Panc1 (cell line): ENCODE measurements around the gene AHCYL1. TPM values are rescaled to one million over a fixed set of nuclear protein-coding genes. Genes with fewer than 3 reads are reported as not detected.

ENCODE experiments used
- ATAC-seq: fragments of 200-7000 bp; cut with Tn5 transposase; 2 replicates; pipeline ENCODE4 v1.9.1; 2020; ENCODE audit warnings: mild to moderate bottlenecking, moderate library complexity
- BruUV-seq: library from RNA; stranded (reverse); fragments of 400-500 nt; replicated peaks from 2 replicates; lab custom pipeline; 2021; lab: Mats Ljungman, UMichigan
- CTCF ChIA-PET: fragments of 300-600 bp; sonication (Branson Sonifier 250); formaldehyde crosslinking; loops from one replicate; lab custom pipeline; 2022; ENCODE audit warnings: antibody characterized with exemption; lab: Charles Lee
- POLR2A ChIA-PET: fragments of 300-600 bp; sonication (Branson Sonifier 250); formaldehyde crosslinking; loops from one replicate; lab custom pipeline; 2022; ENCODE audit warnings: antibody characterized with exemption; lab: Charles Lee
- DNase-seq: peaks from one replicate; pipeline ENCODE4 v3.0.0-alpha.2; 2010; ENCODE audit warnings: low read depth, low spot score
- H3K27ac ChIP-seq: 2 replicates; pipeline ENCODE4 v1.5.1; 2011; ENCODE audit warnings: mild to moderate bottlenecking, low read length, inconsistent platforms
- H3K27me3 ChIP-seq: fragments of 200-500 bp; sonication (Bioruptor generic); 2 replicates; pipeline ENCODE4 v1.6.0; 2014; ENCODE audit warnings: low read length, inconsistent platforms; ENCODE audit not compliant: control insufficient read depth, insufficient read depth
- H3K36me3 ChIP-seq: fragments of 200-500 bp; sonication (Bioruptor generic); 2 replicates; pipeline ENCODE4 v1.5.1; 2014; ENCODE audit warnings: inconsistent platforms, mild to moderate bottlenecking, low read length, moderate library complexity; ENCODE audit not compliant: control insufficient read depth, insufficient read depth
- H3K4me1 ChIP-seq: 2 replicates; pipeline ENCODE4 v1.5.1; 2011; ENCODE audit warnings: inconsistent platforms, mild to moderate bottlenecking, low read length, moderate library complexity; ENCODE audit not compliant: control insufficient read depth, insufficient read depth
- H3K4me3 ChIP-seq, 2 experiments: 2 replicates each; pipeline ENCODE4 v1.5.1; 2011 to 2012; ENCODE audit warnings: low read depth in 2 of 2, low read length in 2 of 2, mild to moderate bottlenecking in 2 of 2, inconsistent platforms in 1 of 2, moderate library complexity in 1 of 2
- H3K9me3 ChIP-seq: fragments of 200-500 bp; sonication (Bioruptor generic); 2 replicates; pipeline ENCODE4 v1.5.1; 2014; ENCODE audit warnings: low read depth, mild to moderate bottlenecking, inconsistent platforms, low read length, moderate library complexity; ENCODE audit not compliant: control insufficient read depth, insufficient read depth
- CTCF ChIP-seq: fragments of 450-650 bp; IDR thresholded peaks from 2 replicates; pipeline ENCODE4 v1.5.1; 2017; ENCODE audit warnings: mild to moderate bottlenecking
- POLR2AphosphoS5 ChIP-seq: IDR thresholded peaks from 2 replicates; pipeline ENCODE4 v1.6.1; 2012; ENCODE audit warnings: mild to moderate bottlenecking, low read depth, low read length, moderate library complexity
- REST ChIP-seq, 2 experiments: IDR thresholded peaks; 2 replicates each; pipeline ENCODE4 v1.6.1; 2011 to 2012; ENCODE audit warnings: low read depth in 2 of 2, control low read depth in 1 of 2, low read length in 1 of 2, mild to moderate bottlenecking in 1 of 2, moderate library complexity in 1 of 2; ENCODE audit not compliant: insufficient read depth in 1 of 2
- SIN3A ChIP-seq: IDR thresholded peaks from 2 replicates; pipeline ENCODE4 v1.6.1; 2012; ENCODE audit warnings: low read depth, mild to moderate bottlenecking, low read length, moderate library complexity, borderline replicate concordance; ENCODE audit not compliant: insufficient read depth
- TCF7L2 ChIP-seq: IDR thresholded peaks from 2 replicates; pipeline ENCODE4 v1.6.1; 2011; ENCODE audit warnings: mild to moderate bottlenecking, low read depth, low read length, inconsistent platforms
- in situ Hi-C: cut with HindIII; loops from 2 replicates; pipeline ENCODE4 v1.10.0; 2016; ENCODE audit warnings: low sequenced_read_pairs, low pct_unique_long_range_greater_than_20kb
- intact Hi-C: fragments of 100-400 bp; cut with micrococcal nuclease; formaldehyde crosslinking; loops from one replicate; pipeline ENCODE4 v1.10.0; 2022; ENCODE audit not compliant: unreplicated experiment
- total RNA-seq: library from RNA; stranded (reverse); gene quantifications from one replicate; pipeline ENCODE4 v1.2.1, GENCODE V29; 2021; ENCODE audit not compliant: unreplicated experiment

Gene AHCYL1
- total RNA-seq, 1 experiment from 2014 or later = 174 TPM

GRCh38 chr1:110059133-110059863, 74.7 kb downstream of the AHCYL1 start:
- in situ Hi-C loops (no loop called here), intact Hi-C loops (no loop called here)
- TF ChIP-seq TCF7L2 = no peak
- no peak for TF ChIP-seq REST (IDR thresholded peaks at IDR 0.05; ENCODE audit: insufficient read depth in 1 of 2, low read depth in 2 of 2, low read length in 1 of 2)
- TF ChIP-seq CTCF = no peak
- TF ChIP-seq SIN3A = no peak
- no peak for TF ChIP-seq POLR2AphosphoS5
- no peaks in the 10 kb centered on the region for H3K9me3 ChIP-seq
- POLR2A ChIA-PET = no interaction called here
- peaks cover 5% of the 10 kb centered on the region for H3K36me3 ChIP-seq
- H3K4me3 ChIP-seq = no peak overlapping the region
- DNase-seq = no peak
- no peak overlapping the region for H3K27ac ChIP-seq
- ATAC-seq = no peak
- no TSS peak for BruUV-seq
- CTCF ChIA-PET = no interaction called here
- H3K27me3 ChIP-seq = no peaks in the 10 kb centered on the region
- H3K4me1 ChIP-seq = no peaks in the 10 kb centered on the region

GRCh38 chr1:110060034-110060661, 75.6 kb downstream of the AHCYL1 start:
- ChIA-PET CTCF (no interaction called here), POLR2A (no interaction called here)
- ATAC-seq = peak; percentile 77
- BruUV-seq = no TSS peak
- intact Hi-C loops = no loop called here
- no peaks in the 10 kb centered on the region for H3K4me1 ChIP-seq
- peak; percentile 28 for DNase-seq
- in situ Hi-C loops = no loop called here
- H3K27ac ChIP-seq = no peak overlapping the region
- no peaks in the 10 kb centered on the region for H3K9me3 ChIP-seq
- H3K4me3 ChIP-seq = no peak overlapping the region
- no peaks in the 10 kb centered on the region for H3K36me3 ChIP-seq
- no peaks in the 10 kb centered on the region for H3K27me3 ChIP-seq
- TF ChIP-seq SIN3A = no peak
- TF ChIP-seq TCF7L2 = no peak
- no peak for TF ChIP-seq POLR2AphosphoS5
- TF ChIP-seq CTCF = peak; percentile 88
